ENCODE data around the gene RINL.
"Not testable (repeated sequence)": the region's sequence is repeated elsewhere in the genome, so short reads cannot be mapped to it uniquely, and the experiment has no call there.

RINL gene

GRCh38 chr19:38889803-38890202, 11.7 kb upstream of the RINL start:
- no peak for TF ChIP-seq CTCF (IDR thresholded peaks at IDR 0.05; ENCODE audit: control insufficient read depth, insufficient read depth, low read depth, low read length, missing control alignments)
- no peak for DNase-seq (ENCODE audit: low read depth)

GRCh38 chr19:38888876-38889275, 10.8 kb upstream of the RINL start:
- H3K4me3 ChIP-seq (ENCODE audit: control insufficient read depth, low read depth, low read length) = no peak overlapping the region
- no peak for TF ChIP-seq CTCF (IDR thresholded peaks at IDR 0.05; ENCODE audit: control insufficient read depth, insufficient read depth, low read depth, low read length, missing control alignments)
- no peak for DNase-seq (ENCODE audit: low read depth)

More at GRCh38 chr19:38889803-38890202, 11.7 kb upstream of the RINL start:
- H3K4me3 ChIP-seq (ENCODE audit: control insufficient read depth, low read depth, low read length) = no peak overlapping the region

- not testable (repeated sequence) for H3K4me3 ChIP-seq (ENCODE audit: control insufficient read depth, low read depth, low read length); DNase-seq (ENCODE audit: low read depth)
These were observed 6.6 kb upstream of the RINL start for GRCh38 chr19:38884691-38885090.

- TF ChIP-seq CTCF (IDR thresholded peaks at IDR 0.05; ENCODE audit: control insufficient read depth, insufficient read depth, low read depth, low read length, missing control alignments) = no peak
- no peak overlapping the region for H3K4me3 ChIP-seq (ENCODE audit: control insufficient read depth, low read depth, low read length)
- no peak for DNase-seq (ENCODE audit: low read depth)
These were observed 5.2 kb upstream of the RINL start for GRCh38 chr19:38883286-38883685.

GRCh38 chr19:38880882-38881609, 3.0 kb upstream of the RINL start:
- no peak overlapping the region for H3K4me3 ChIP-seq (ENCODE audit: control insufficient read depth, low read depth, low read length)
- TF ChIP-seq CTCF (IDR thresholded peaks at IDR 0.05; ENCODE audit: control insufficient read depth, insufficient read depth, low read depth, low read length, missing control alignments) = no peak
- no peak for DNase-seq (ENCODE audit: low read depth)

- TF ChIP-seq CTCF (IDR thresholded peaks at IDR 0.05; ENCODE audit: control insufficient read depth, insufficient read depth, low read depth, low read length, missing control alignments) = no peak
- H3K4me3 ChIP-seq (ENCODE audit: control insufficient read depth, low read depth, low read length) = no peak overlapping the region
- no peak for DNase-seq (ENCODE audit: low read depth)
These were observed 2.2 kb upstream of the RINL start for GRCh38 chr19:38880076-38880881.

- no peak overlapping the region for H3K4me3 ChIP-seq (ENCODE audit: control insufficient read depth, low read depth, low read length)
- no peak for DNase-seq (ENCODE audit: low read depth)
- no peak for TF ChIP-seq CTCF (IDR thresholded peaks at IDR 0.05; ENCODE audit: control insufficient read depth, insufficient read depth, low read depth, low read length, missing control alignments)
These were observed 1.3 kb upstream of the RINL start for GRCh38 chr19:38879400-38879751.

All from AG09309 (cell line).